Activated CD8-positive, alpha-beta memory T cell treated with anti-CD3 and anti-CD28 coated beads for 36 hours (primary cell): ENCODE measurements around the gene EFCAB8. TPM values are rescaled to one million over a fixed set of nuclear protein-coding genes. Genes with fewer than 3 reads are reported as not detected.

Experiments used
- CTCF ChIA-PET: fragments of 350-600 bp; sonication (Branson Sonifier 250); formaldehyde crosslinking; loops from one replicate; lab custom pipeline; 2021; ENCODE audit warnings: antibody characterized with exemption; lab: Charles Lee
- POLR2A ChIA-PET: fragments of 350-600 bp; sonication (Branson Sonifier 250); formaldehyde crosslinking; loops from one replicate; lab custom pipeline; 2021; ENCODE audit warnings: antibody characterized with exemption; lab: Charles Lee
- total RNA-seq, 2 experiments: library from RNA; stranded (reverse); gene quantifications; one replicate each; pipeline ENCODE4 v1.2.3, GENCODE V29; 2021

Gene EFCAB8
- total RNA-seq, result under 1 TPM; 0.21 to 0.94 TPM

GRCh38 chr20:32858701-32859372, at the start of gene EFCAB8:
TSS of gene EFCAB8 (plus strand) at chr20:32858923. CDS start at chr20:32863793, 4,870 bp downstream.
- ChIA-PET CTCF (no interaction called here), POLR2A (no interaction called here)

GRCh38 chr20:32809907-32810306, 48.8 kb upstream of the EFCAB8 start:
- POLR2A ChIA-PET, result no interaction called here
- CTCF ChIA-PET, result interaction anchor here (0.7 to 1.3 kb wide), 3 partner anchors 20 to 122 kb away, joined by 3 to 5 read pairs (median 3); no protein-coding TSS in a partner anchor

GRCh38 chr20:32810941-32811340, 47.8 kb upstream of the EFCAB8 start:
- CTCF ChIA-PET, result interaction anchor here (1.3 kb wide), 1 partner anchor 21 kb away, joined by 3 read pairs; no protein-coding TSS in a partner anchor

GRCh38 chr20:32811886-32812285, 46.8 kb upstream of the EFCAB8 start:
- CTCF ChIA-PET, result no interaction called here
- POLR2A ChIA-PET, result interaction anchor here (0.6 kb wide), 1 partner anchor 410 kb away, joined by 3 read pairs; no protein-coding TSS in a partner anchor

More at GRCh38 chr20:32810941-32811340, 47.8 kb upstream of the EFCAB8 start:
- POLR2A ChIA-PET, result no interaction called here

GRCh38 chr20:32819992-32820697, 38.6 kb upstream of the EFCAB8 start:
- POLR2A ChIA-PET, result interaction anchor here (0.6 to 1.6 kb wide), 9 partner anchors 9 to 1294 kb away, joined by 3 to 7 read pairs (median 4); partner anchors contain the start of gene COMMD7

GRCh38 chr20:32820698-32821377, 37.9 kb upstream of the EFCAB8 start:
- ChIA-PET POLR2A (interaction anchor here (0.6 to 1.6 kb wide), 7 partner anchors 9 to 1295 kb away, joined by 3 to 5 read pairs (median 4); partner anchors contain the start of gene COMMD7), CTCF (interaction anchor here (0.7 to 1.3 kb wide), 4 partner anchors 42 to 297 kb away, joined by 3 to 4 read pairs (median 3); no protein-coding TSS in a partner anchor)

More at GRCh38 chr20:32819992-32820697, 38.6 kb upstream of the EFCAB8 start:
- CTCF ChIA-PET, result interaction anchor here (0.6 to 1.3 kb wide), 5 partner anchors 30 to 297 kb away, joined by 3 to 4 read pairs (median 3); no protein-coding TSS in a partner anchor

- ChIA-PET CTCF (interaction anchor here (1.0 kb wide), 1 partner anchor 44 kb away, joined by 3 read pairs; no protein-coding TSS in a partner anchor), POLR2A (no interaction called here)
These were observed 36.5 kb upstream of the EFCAB8 start for GRCh38 chr20:32822225-32822624.

GRCh38 chr20:32823078-32823477, 35.6 kb upstream of the EFCAB8 start:
- ChIA-PET POLR2A (no interaction called here), CTCF (no interaction called here)

GRCh38 chr20:32823737-32824588, 34.8 kb upstream of the EFCAB8 start:
- ChIA-PET POLR2A (no interaction called here), CTCF (no interaction called here)

- CTCF ChIA-PET, result no interaction called here
These were observed 30.6 kb upstream of the EFCAB8 start for GRCh38 chr20:32828029-32828680.

GRCh38 chr20:32829311-32830005, 29.3 kb upstream of the EFCAB8 start:
- CTCF ChIA-PET, result interaction anchor here (0.8 kb wide), 1 partner anchor 40 kb away, joined by 3 read pairs; no protein-coding TSS in a partner anchor

More at GRCh38 chr20:32828029-32828680, 30.6 kb upstream of the EFCAB8 start:
- POLR2A ChIA-PET, result interaction anchor here (0.6 kb wide), 1 partner anchor 76 kb away, joined by 3 read pairs; no protein-coding TSS in a partner anchor

GRCh38 chr20:32830437-32830836, 28.3 kb upstream of the EFCAB8 start:
- ChIA-PET POLR2A (no interaction called here), CTCF (interaction anchor here (0.8 kb wide), 1 partner anchor 41 kb away, joined by 3 read pairs; no protein-coding TSS in a partner anchor)

More at GRCh38 chr20:32829311-32830005, 29.3 kb upstream of the EFCAB8 start:
- POLR2A ChIA-PET, result interaction anchor here (0.6 to 1.0 kb wide), 2 partner anchors 9 to 450 kb away, joined by 4 to 7 read pairs; no protein-coding TSS in a partner anchor

GRCh38 chr20:32831982-32832381, 26.7 kb upstream of the EFCAB8 start:
- CTCF ChIA-PET, result no interaction called here

GRCh38 chr20:32832664-32833063, 26.1 kb upstream of the EFCAB8 start:
- CTCF ChIA-PET, result interaction anchor here (0.7 kb wide), 1 partner anchor 25 kb away, joined by 9 read pairs; no protein-coding TSS in a partner anchor
- POLR2A ChIA-PET, result no interaction called here

More at GRCh38 chr20:32831982-32832381, 26.7 kb upstream of the EFCAB8 start:
- POLR2A ChIA-PET, result no interaction called here

GRCh38 chr20:32834972-32835371, 23.8 kb upstream of the EFCAB8 start:
- ChIA-PET CTCF (no interaction called here), POLR2A (interaction anchor here (0.6 kb wide), 1 partner anchor 19 kb away, joined by 3 read pairs; no protein-coding TSS in a partner anchor)

- POLR2A ChIA-PET, result no interaction called here
- CTCF ChIA-PET, result interaction anchor here (0.5 kb wide), 1 partner anchor 90 kb away, joined by 4 read pairs; no protein-coding TSS in a partner anchor
These were observed 21.6 kb upstream of the EFCAB8 start for GRCh38 chr20:32837157-32837556.
